HTR-8/SVneo (cell line): ENCODE results near the gene TRIM7.
"Not testable (repeated sequence)": the region's sequence is repeated elsewhere in the genome, so short reads cannot be mapped to it uniquely, and the experiment has no call there.

Source experiments
- DNase-seq: peaks from one replicate; pipeline ENCODE4 v3.0.0; 2011; ENCODE audit warnings: low spot score, mixed read lengths; ENCODE audit not compliant: insufficient read length
- FAIRE-seq: peaks from 2 replicates; lab custom pipeline; 2011; peaks lifted over from hg19 to GRCh38; lab: Jason Lieb, UNC

The TRIM7 gene

GRCh38 chr5:181181650-181182565 is 23.1 kb downstream of the TRIM7 start:
- DNase-seq (peak; percentile 63), FAIRE-seq (no peak)

GRCh38 chr5:181177559-181177958 is 27.4 kb downstream of the TRIM7 start:
- DNase-seq, FAIRE-seq: not testable (repeated sequence)

- DNase-seq (no peak), FAIRE-seq (no peak)
Observed at GRCh38 chr5:181176254-181176952, 28.6 kb downstream of the TRIM7 start.

GRCh38 chr5:181173420-181174342 is 31.3 kb downstream of the TRIM7 start:
- DNase-seq (no peak), FAIRE-seq (no peak)

- no peak for FAIRE-seq
- no peak for DNase-seq
Observed at GRCh38 chr5:181173027-181173419, 32.0 kb downstream of the TRIM7 start.

GRCh38 chr5:181171782-181172181 is 33.2 kb downstream of the TRIM7 start:
- DNase-seq = no peak
- FAIRE-seq = no peak

GRCh38 chr5:181170996-181171395 is 34.0 kb downstream of the TRIM7 start:
- FAIRE-seq (no peak), DNase-seq (no peak)

- DNase-seq = no peak
- FAIRE-seq = no peak
Observed at GRCh38 chr5:181170237-181170825, 34.7 kb downstream of the TRIM7 start.

GRCh38 chr5:181169459-181170236 is 35.3 kb downstream of the TRIM7 start:
- DNase-seq, FAIRE-seq: not testable (repeated sequence)

GRCh38 chr5:181168595-181169118 is 36.3 kb downstream of the TRIM7 start:
- FAIRE-seq (no peak), DNase-seq (no peak)

- FAIRE-seq (no peak), DNase-seq (no peak)
Observed at GRCh38 chr5:181167814-181168488, 37.0 kb downstream of the TRIM7 start.

- no peak for FAIRE-seq
- no peak for DNase-seq
Observed at GRCh38 chr5:181166812-181167733, 37.9 kb downstream of the TRIM7 start.

- DNase-seq (no peak), FAIRE-seq (no peak)
Observed at GRCh38 chr5:181164076-181164952, 40.7 kb downstream of the TRIM7 start.

- no peak for DNase-seq
- FAIRE-seq = no peak
Observed at GRCh38 chr5:181163487-181164075, 41.4 kb downstream of the TRIM7 start.

- DNase-seq = no peak
- no peak for FAIRE-seq
Observed at GRCh38 chr5:181161534-181162175, 43.3 kb downstream of the TRIM7 start.
